ENCODE measurements around the gene NFYA. TPM values are rescaled to one million over a fixed set of nuclear protein-coding genes. Genes with fewer than 3 reads are reported as not detected.

Gene NFYA
- total and polyA plus RNA-seq, 2 donors (not counting 1 experiment from before 2014, with no cell fraction given): 23.3 to 44.3 TPM

DNA sequence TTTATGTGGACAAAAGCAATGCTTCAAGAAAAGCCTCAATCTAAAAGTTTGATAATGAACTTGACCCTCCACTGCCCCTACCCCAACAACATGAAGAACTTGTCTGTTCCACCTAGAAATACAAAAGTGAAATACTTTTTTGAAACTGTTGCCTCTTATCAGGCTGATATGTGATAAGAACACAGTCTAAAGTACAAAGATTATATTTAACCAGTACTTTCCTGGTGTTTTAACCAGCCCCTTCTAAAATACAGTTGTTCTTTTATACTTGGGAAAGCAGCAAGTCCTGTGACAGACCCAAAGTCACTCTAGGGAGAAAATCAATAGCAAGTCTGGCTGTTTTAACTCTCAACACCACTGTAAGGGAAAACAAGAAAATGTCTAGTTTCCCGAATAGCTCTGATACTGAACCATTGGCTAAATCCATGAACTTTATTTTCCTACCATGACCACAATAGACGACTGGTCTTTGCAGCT is 7.2 kb upstream of the NFYA start:
- Histone ChIP-seq H3K4me3 (ENCODE audit: control extremely low read depth in 1 of 5, extremely low read depth in 1 of 5, insufficient read depth in 1 of 5, low read depth in 2 of 5, low read length in 4 of 5) (no peak overlapping the region), H3K9me3 (ENCODE audit: control extremely low read depth in 1 of 3, control insufficient read depth in 2 of 3, insufficient read depth in 1 of 3, low read length in 2 of 3) (no peaks in the 10 kb centered on the region), H3K27ac (ENCODE audit: low read length in 2 of 2) (no peak overlapping the region), H4K20me1 (ENCODE audit: control insufficient read depth, insufficient read depth, low read length, poor library complexity, severe bottlenecking) (no peaks in the 10 kb centered on the region), H2AFZ (ENCODE audit: insufficient read depth, low read depth, low read length, poor library complexity, severe bottlenecking) (no peak overlapping the region), H3K9ac (ENCODE audit: low read length) (no peak overlapping the region), H3K79me2 (ENCODE audit: control insufficient read depth, insufficient read depth, low read length) (peaks cover 13% of the 10 kb centered on the region), H3K4me1 (ENCODE audit: control insufficient read depth in 2 of 2, insufficient read depth in 2 of 2, low read length in 2 of 2) (no peaks in the 10 kb centered on the region), H3K4me2 (replicated peaks; ENCODE audit: low read depth, low read length, poor library complexity, severe bottlenecking) (no peak overlapping the region), H3K36me3 (replicated peaks in 1 of 2; ENCODE audit: control extremely low read depth in 1 of 2, control insufficient read depth in 1 of 2, extremely low read depth in 1 of 2, insufficient read depth in 2 of 2, low read length in 1 of 2) (peaks cover 12 to 83% of the 10 kb centered on the region in 2 experiments), H3K27me3 (replicated peaks in 1 of 4; ENCODE audit: control extremely low read depth in 1 of 4, control insufficient read depth in 3 of 4, insufficient read depth in 4 of 4, low read length in 3 of 4) (no peaks in the 10 kb centered on the region)
- no peak overlapping the region for H3K4me3 Mint-ChIP-seq
- CTCF ChIA-PET: interaction anchor here (0.7 to 1.1 kb wide), 4 partner anchors 9 to 38 kb away, joined by 3 to 6 read pairs (median 5); no protein-coding TSS in a partner anchor
- ATAC-seq (ENCODE audit: low read depth) (no peak), DNase-seq (no peak)
- intact Hi-C loops (cut with micrococcal nuclease): loop anchor here (1.0 kb wide), 1 partner anchor 38 kb away; no protein-coding TSS in a partner anchor
- no peaks in the 10 kb centered on the region for H3K9me3 Mint-ChIP-seq (ENCODE audit: insufficient read depth)
- H3K27me3 Mint-ChIP-seq: no peaks in the 10 kb centered on the region
- H3K27ac Mint-ChIP-seq: no peak overlapping the region
- 100% methylated on average over 2 of the region's 2 CpGs for WGBS (ENCODE audit: insufficient coverage)
- POLR2A ChIA-PET: no interaction called here
- TF ChIP-seq, protein P1, sequence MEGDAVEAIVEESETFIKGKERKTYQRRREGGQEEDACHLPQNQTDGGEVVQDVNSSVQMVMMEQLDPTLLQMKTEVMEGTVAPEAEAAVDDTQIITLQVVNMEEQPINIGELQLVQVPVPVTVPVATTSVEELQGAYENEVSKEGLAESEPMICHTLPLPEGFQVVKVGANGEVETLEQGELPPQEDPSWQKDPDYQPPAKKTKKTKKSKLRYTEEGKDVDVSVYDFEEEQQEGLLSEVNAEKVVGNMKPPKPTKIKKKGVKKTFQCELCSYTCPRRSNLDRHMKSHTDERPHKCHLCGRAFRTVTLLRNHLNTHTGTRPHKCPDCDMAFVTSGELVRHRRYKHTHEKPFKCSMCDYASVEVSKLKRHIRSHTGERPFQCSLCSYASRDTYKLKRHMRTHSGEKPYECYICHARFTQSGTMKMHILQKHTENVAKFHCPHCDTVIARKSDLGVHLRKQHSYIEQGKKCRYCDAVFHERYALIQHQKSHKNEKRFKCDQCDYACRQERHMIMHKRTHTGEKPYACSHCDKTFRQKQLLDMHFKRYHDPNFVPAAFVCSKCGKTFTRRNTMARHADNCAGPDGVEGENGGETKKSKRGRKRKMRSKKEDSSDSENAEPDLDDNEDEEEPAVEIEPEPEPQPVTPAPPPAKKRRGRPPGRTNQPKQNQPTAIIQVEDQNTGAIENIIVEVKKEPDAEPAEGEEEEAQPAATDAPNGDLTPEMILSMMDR (IDR thresholded peaks at IDR 0.05): no peak
- no peak for TF ChIP-seq EZH2 (IDR thresholded peaks at IDR 0.05; ENCODE audit: borderline replicate concordance, insufficient read depth, low read depth, low read length, poor library complexity, severe bottlenecking)
- H3K4me1 Mint-ChIP-seq: peaks cover 8% of the 10 kb centered on the region

DNA sequence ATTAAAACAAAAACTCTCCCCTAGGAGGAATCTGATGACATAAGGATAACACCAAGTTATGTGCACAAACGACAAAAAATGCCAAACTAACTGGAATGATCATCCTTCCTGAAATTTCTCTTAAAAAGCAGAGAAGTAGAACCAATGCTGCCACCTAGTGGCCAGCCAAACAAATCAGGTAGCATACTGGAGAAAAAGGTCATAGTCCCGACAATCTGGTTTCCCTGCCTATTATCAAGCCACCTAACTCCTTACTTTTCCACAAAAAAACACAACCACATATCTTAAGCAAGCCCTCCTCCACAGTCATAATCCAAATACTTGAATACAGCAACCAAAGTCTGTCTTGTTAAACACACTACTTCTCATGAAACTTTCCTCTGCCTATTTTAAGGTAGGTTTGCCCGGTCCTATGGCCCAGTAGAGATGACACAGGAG is 5.9 kb upstream of the NFYA start:
- ChIA-PET POLR2A (no interaction called here), CTCF (interaction anchor here (0.7 to 5.9 kb wide), 4 partner anchors 10 to 38 kb away, joined by 3 to 26 read pairs (median 14); partner anchors contain the start of gene APOBEC2)

More for the DNA sequence above, 5.9 kb upstream of the NFYA start:
- Histone ChIP-seq H3K4me2 (replicated peaks; ENCODE audit: low read depth, low read length, poor library complexity, severe bottlenecking) (no peak overlapping the region), H2AFZ (ENCODE audit: insufficient read depth, low read depth, low read length, poor library complexity, severe bottlenecking) (peak overlapping the region; percentile 1), H3K4me3 (ENCODE audit: control extremely low read depth in 1 of 5, extremely low read depth in 1 of 5, insufficient read depth in 1 of 5, low read depth in 2 of 5, low read length in 4 of 5) (no peak overlapping the region), H3K27ac (ENCODE audit: low read length in 2 of 2) (no peak overlapping the region), H4K20me1 (ENCODE audit: control insufficient read depth, insufficient read depth, low read length, poor library complexity, severe bottlenecking) (no peaks in the 10 kb centered on the region), H3K4me1 (ENCODE audit: control insufficient read depth in 2 of 2, insufficient read depth in 2 of 2, low read length in 2 of 2) (peaks cover 8% of the 10 kb centered on the region in 2 donors), H3K79me2 (ENCODE audit: control insufficient read depth, insufficient read depth, low read length) (peaks cover 19% of the 10 kb centered on the region), H3K27me3 (replicated peaks in 1 of 4; ENCODE audit: control extremely low read depth in 1 of 4, control insufficient read depth in 3 of 4, insufficient read depth in 4 of 4, low read length in 3 of 4) (no peaks in the 10 kb centered on the region), H3K9ac (ENCODE audit: low read length) (no peak overlapping the region), H3K9me3 (ENCODE audit: control extremely low read depth in 1 of 3, control insufficient read depth in 2 of 3, insufficient read depth in 1 of 3, low read length in 2 of 3) (no peaks in the 10 kb centered on the region), H3K36me3 (replicated peaks in 1 of 2; ENCODE audit: control extremely low read depth in 1 of 2, control insufficient read depth in 1 of 2, extremely low read depth in 1 of 2, insufficient read depth in 2 of 2, low read length in 1 of 2) (peaks cover 12 to 70% of the 10 kb centered on the region in 2 experiments)
- intact Hi-C loops (cut with micrococcal nuclease): loop anchor here (1.0 kb wide), 1 partner anchor 40 kb away; no protein-coding TSS in a partner anchor
- TF ChIP-seq, protein P1 (IDR thresholded peaks at IDR 0.05): peak; percentile 94
- no peak for TF ChIP-seq EZH2 (IDR thresholded peaks at IDR 0.05; ENCODE audit: borderline replicate concordance, insufficient read depth, low read depth, low read length, poor library complexity, severe bottlenecking)
- peak overlapping the region; percentile 15 for H3K27ac Mint-ChIP-seq
- H3K27me3 Mint-ChIP-seq: no peaks in the 10 kb centered on the region
- no peak for ATAC-seq (ENCODE audit: low read depth)
- no peak overlapping the region for H3K4me3 Mint-ChIP-seq
- H3K4me1 Mint-ChIP-seq: peaks cover 19% of the 10 kb centered on the region
- DNase-seq: peak; percentile 82
- no peaks in the 10 kb centered on the region for H3K9me3 Mint-ChIP-seq (ENCODE audit: insufficient read depth)
- WGBS (ENCODE audit: insufficient coverage): 0% methylated on average over 1 of the region's 3 CpGs
